GM23338 (cell line): ENCODE measurements around the gene RNU5B-1. TPM values are rescaled to one million over a fixed set of nuclear protein-coding genes. Genes with fewer than 3 reads are reported as not detected.
"Not testable (repeated sequence)": the region's sequence is repeated elsewhere in the genome, so short reads cannot be mapped to it uniquely, and the experiment has no call there.

ENCODE experiments used
- ATAC-seq: fragments of 200-7000 bp; cut with Tn5 transposase; 3 replicates; pipeline ENCODE4 v1.9.1; 2020
- DNase-seq: peaks from one replicate; pipeline ENCODE4 v3.0.0-alpha.2; 2015; ENCODE audit warnings: low spot score
- H2AFZ ChIP-seq: fragments of 200-600 bp; sonication (generic); 2 replicates; pipeline ENCODE4 v1.8.0; 2016; ENCODE audit warnings: antibody characterized with exemption, mild to moderate bottlenecking, moderate library complexity
- H3F3A ChIP-seq: fragments of 200-600 bp; sonication (generic); replicated peaks from 2 replicates; pipeline ENCODE4 v1.8.0; 2017; ENCODE audit warnings: antibody characterized with exemption, mixed run types, low read depth
- H3K27ac ChIP-seq: fragments of 200-600 bp; sonication (generic); 2 replicates; pipeline ENCODE4 v1.6.1; 2016; ENCODE audit warnings: low read depth
- H3K27me3 ChIP-seq: fragments of 200-600 bp; sonication (generic); 2 replicates; pipeline ENCODE4 v1.8.0; 2016; ENCODE audit warnings: mild to moderate bottlenecking, mixed run types, moderate library complexity; ENCODE audit not compliant: insufficient read depth
- H3K36me3 ChIP-seq: fragments of 200-600 bp; sonication (generic); 2 replicates; pipeline ENCODE4 v1.8.0; 2016; ENCODE audit warnings: mild to moderate bottlenecking; ENCODE audit not compliant: insufficient read depth
- H3K4me1 ChIP-seq: fragments of 200-600 bp; sonication (generic); 2 replicates; pipeline ENCODE4 v1.8.0; 2016; ENCODE audit warnings: mild to moderate bottlenecking, moderate library complexity; ENCODE audit not compliant: insufficient read depth
- H3K4me2 ChIP-seq: fragments of 200-600 bp; sonication (generic); 2 replicates; pipeline ENCODE4 v1.7.1; 2017; ENCODE audit warnings: mixed run types
- H3K4me3 ChIP-seq: fragments of 200-600 bp; sonication (generic); 2 replicates; pipeline ENCODE4 v1.6.1; 2016; ENCODE audit warnings: mixed run types
- H3K79me2 ChIP-seq: fragments of 200-600 bp; sonication (generic); replicated peaks from 2 replicates; pipeline ENCODE4 v1.8.0; 2017; ENCODE audit warnings: mild to moderate bottlenecking; ENCODE audit not compliant: insufficient read depth
- H3K9me2 ChIP-seq: fragments of 200-600 bp; sonication (generic); 2 replicates; pipeline ENCODE4 v1.8.0; 2017; ENCODE audit not compliant: insufficient read depth
- H4K20me1 ChIP-seq: fragments of 200-600 bp; sonication (generic); replicated peaks from 2 replicates; pipeline ENCODE4 v1.8.0; 2017; ENCODE audit warnings: mild to moderate bottlenecking; ENCODE audit not compliant: insufficient read depth
- H3K27ac Mint-ChIP-seq: 2 replicates; pipeline ENCODE4 v1.8.0; 2020; ENCODE audit warnings: inconsistent platforms, mild to moderate bottlenecking, moderate library complexity, mixed read lengths
- H3K27me3 Mint-ChIP-seq: 3 replicates; pipeline ENCODE4 v1.8.0; 2022; ENCODE audit warnings: low read depth, mild to moderate bottlenecking, moderate library complexity, mixed read lengths, inconsistent platforms; ENCODE audit not compliant: insufficient read depth, poor library complexity
- H3K36me3 Mint-ChIP-seq: 3 replicates; pipeline ENCODE4 v1.8.0; 2021; ENCODE audit warnings: low read depth, mild to moderate bottlenecking, inconsistent platforms, moderate library complexity, mixed read lengths
- H3K4me1 Mint-ChIP-seq: 3 replicates; pipeline ENCODE4 v1.8.0; 2020; ENCODE audit warnings: mild to moderate bottlenecking, inconsistent platforms, mixed read lengths
- H3K4me3 Mint-ChIP-seq: 3 replicates; pipeline ENCODE4 v1.8.0; 2021; ENCODE audit warnings: moderate library complexity, mild to moderate bottlenecking, inconsistent platforms, mixed read lengths
- H3K9me3 Mint-ChIP-seq: 3 replicates; pipeline ENCODE4 v1.8.0; 2020; ENCODE audit warnings: moderate library complexity, mild to moderate bottlenecking, inconsistent platforms, mixed read lengths
- CREB1 ChIP-seq: fragments of 250-450 bp; sonication (Bioruptor Pico); IDR thresholded peaks from 2 replicates; pipeline ENCODE4 v1.5.0; 2020; ENCODE audit warnings: low read depth, mild to moderate bottlenecking, moderate library complexity
- EZH2 ChIP-seq: fragments of 200-600 bp; sonication (generic); IDR thresholded peaks from one replicate; pipeline ENCODE4 v1.8.0; 2017; ENCODE audit warnings: antibody characterized with exemption, mild to moderate bottlenecking, low read depth; ENCODE audit not compliant: unreplicated experiment
- JUNB ChIP-seq: IDR thresholded peaks from one replicate; pipeline ENCODE4 v1.6.1; 2016; ENCODE audit warnings: antibody characterized with exemption; ENCODE audit not compliant: unreplicated experiment
- NANOG ChIP-seq: IDR thresholded peaks from 2 replicates; pipeline ENCODE4 v1.6.1; 2016; ENCODE audit warnings: antibody characterized with exemption, borderline replicate concordance
- POLR2AphosphoS5 ChIP-seq: IDR thresholded peaks from 2 replicates; pipeline ENCODE4 v1.6.1; 2016; ENCODE audit warnings: antibody characterized with exemption, low read depth
- STAT1 ChIP-seq: IDR thresholded peaks from one replicate; pipeline ENCODE4 v1.6.1; 2016; ENCODE audit warnings: antibody characterized with exemption; ENCODE audit not compliant: unreplicated experiment
- ZNF114 ChIP-seq: fragments of 250-450 bp; sonication (Bioruptor Pico); IDR thresholded peaks from 2 replicates; pipeline ENCODE4 v1.5.0; 2020; ENCODE audit warnings: mild to moderate bottlenecking, moderate library complexity
- ZNF331 ChIP-seq: fragments of 250-450 bp; sonication (Bioruptor Pico); IDR thresholded peaks from 2 replicates; pipeline ENCODE4 v1.5.0; 2020; ENCODE audit warnings: low read depth, mild to moderate bottlenecking, moderate library complexity
- polyA plus RNA-seq: library from polyadenylated mRNA; unstranded; fragments of >200 nt; fragmentation: Nextera tagmentation; extraction: Ambion mirVana; gene quantifications from 2 replicates; pipeline ENCODE4 v1.2.1, GENCODE V29; 2016
- total RNA-seq: library from RNA; depleted of rRNA; stranded (reverse); fragments of >200 nt; shearing (Covaris generic); gene quantifications from 2 replicates; pipeline ENCODE4 v1.2.3, GENCODE V29; 2014
- TF ChIP-seq, protein P1 (sequence below), 2 experiments: fragments of 200-600 bp in 1 of 2; sonication (generic) in 1 of 2; conservative IDR thresholded peaks; 2 replicates each; pipeline versions ENCODE4 v1.5.1 to v1.6.1; 2016 to 2017; ENCODE audit warnings: antibody characterized with exemption in 2 of 2, low read depth in 2 of 2, mild to moderate bottlenecking in 2 of 2, moderate library complexity in 1 of 2
- TF ChIP-seq, protein P2 (sequence below): IDR thresholded peaks from one replicate; pipeline ENCODE4 v1.6.1; 2018; ENCODE audit warnings: antibody characterized with exemption; ENCODE audit not compliant: unreplicated experiment
- TF ChIP-seq, protein P3 (sequence below): IDR thresholded peaks from 2 replicates; pipeline ENCODE4 v1.6.1; 2016; ENCODE audit warnings: antibody characterized with exemption

RNU5B-1 gene
- total and polyA plus RNA-seq, 2 experiments from 2014 or later = not detected

DNA sequence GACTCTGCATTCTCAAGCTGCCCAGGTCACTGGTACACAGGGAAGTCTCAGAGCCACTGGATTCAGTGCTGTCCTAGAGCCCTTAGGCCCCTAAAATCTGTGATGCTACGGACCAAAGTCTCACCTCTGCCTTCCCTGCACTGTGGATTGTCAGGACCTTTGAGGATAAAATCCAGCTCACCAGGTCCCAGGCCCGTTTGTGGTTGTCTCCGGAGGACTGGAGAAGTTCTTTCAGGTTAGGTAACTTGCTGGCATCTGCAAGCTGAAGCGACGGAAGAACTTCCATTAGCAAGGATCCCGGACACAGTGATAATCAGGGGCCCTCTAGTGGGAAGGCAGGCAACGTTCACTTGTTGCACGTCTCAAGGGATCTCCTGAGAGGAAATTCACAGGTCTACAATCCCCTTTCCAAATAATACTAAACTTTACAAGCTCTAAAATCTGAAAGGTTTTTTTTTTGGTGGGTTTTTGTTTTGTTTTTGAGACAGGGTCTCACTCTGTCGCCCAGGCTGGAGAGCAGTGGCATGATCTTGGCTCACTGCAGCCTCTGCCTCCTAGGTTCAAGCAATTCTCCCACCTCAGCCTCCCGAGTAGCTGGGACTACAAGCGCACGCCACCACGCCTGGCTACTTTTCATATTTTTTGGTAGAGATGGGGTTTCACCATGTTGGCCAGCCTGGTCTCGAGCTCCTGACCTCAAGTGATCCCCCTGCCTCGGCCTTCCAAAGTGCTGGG is 33.5 kb upstream of the RNU5B-1 start:
- H3K4me2 ChIP-seq, H3K4me3 ChIP-seq, H3K27ac ChIP-seq, H3K27me3 Mint-ChIP-seq, H3F3A ChIP-seq, H4K20me1 ChIP-seq, H3K4me1 Mint-ChIP-seq, H3K9me2 ChIP-seq, H3K27me3 ChIP-seq, H3K4me3 Mint-ChIP-seq, H3K4me1 ChIP-seq, H3K27ac Mint-ChIP-seq, H3K79me2 ChIP-seq, H3K36me3 ChIP-seq, H3K9me3 Mint-ChIP-seq, H3K36me3 Mint-ChIP-seq: not testable (repeated sequence)
- H2AFZ ChIP-seq = peak overlapping the region; percentile 69; the same call in 1 of the 2 replicates
- TF ChIP-seq, protein P1, sequence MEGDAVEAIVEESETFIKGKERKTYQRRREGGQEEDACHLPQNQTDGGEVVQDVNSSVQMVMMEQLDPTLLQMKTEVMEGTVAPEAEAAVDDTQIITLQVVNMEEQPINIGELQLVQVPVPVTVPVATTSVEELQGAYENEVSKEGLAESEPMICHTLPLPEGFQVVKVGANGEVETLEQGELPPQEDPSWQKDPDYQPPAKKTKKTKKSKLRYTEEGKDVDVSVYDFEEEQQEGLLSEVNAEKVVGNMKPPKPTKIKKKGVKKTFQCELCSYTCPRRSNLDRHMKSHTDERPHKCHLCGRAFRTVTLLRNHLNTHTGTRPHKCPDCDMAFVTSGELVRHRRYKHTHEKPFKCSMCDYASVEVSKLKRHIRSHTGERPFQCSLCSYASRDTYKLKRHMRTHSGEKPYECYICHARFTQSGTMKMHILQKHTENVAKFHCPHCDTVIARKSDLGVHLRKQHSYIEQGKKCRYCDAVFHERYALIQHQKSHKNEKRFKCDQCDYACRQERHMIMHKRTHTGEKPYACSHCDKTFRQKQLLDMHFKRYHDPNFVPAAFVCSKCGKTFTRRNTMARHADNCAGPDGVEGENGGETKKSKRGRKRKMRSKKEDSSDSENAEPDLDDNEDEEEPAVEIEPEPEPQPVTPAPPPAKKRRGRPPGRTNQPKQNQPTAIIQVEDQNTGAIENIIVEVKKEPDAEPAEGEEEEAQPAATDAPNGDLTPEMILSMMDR (conservative IDR thresholded peaks at IDR 0.05; ENCODE audit: low read depth in 2 of 2) = peak; percentile 94 to 95
- peak; percentile 94 for DNase-seq
- peak; percentile 98 for ATAC-seq

DNA sequence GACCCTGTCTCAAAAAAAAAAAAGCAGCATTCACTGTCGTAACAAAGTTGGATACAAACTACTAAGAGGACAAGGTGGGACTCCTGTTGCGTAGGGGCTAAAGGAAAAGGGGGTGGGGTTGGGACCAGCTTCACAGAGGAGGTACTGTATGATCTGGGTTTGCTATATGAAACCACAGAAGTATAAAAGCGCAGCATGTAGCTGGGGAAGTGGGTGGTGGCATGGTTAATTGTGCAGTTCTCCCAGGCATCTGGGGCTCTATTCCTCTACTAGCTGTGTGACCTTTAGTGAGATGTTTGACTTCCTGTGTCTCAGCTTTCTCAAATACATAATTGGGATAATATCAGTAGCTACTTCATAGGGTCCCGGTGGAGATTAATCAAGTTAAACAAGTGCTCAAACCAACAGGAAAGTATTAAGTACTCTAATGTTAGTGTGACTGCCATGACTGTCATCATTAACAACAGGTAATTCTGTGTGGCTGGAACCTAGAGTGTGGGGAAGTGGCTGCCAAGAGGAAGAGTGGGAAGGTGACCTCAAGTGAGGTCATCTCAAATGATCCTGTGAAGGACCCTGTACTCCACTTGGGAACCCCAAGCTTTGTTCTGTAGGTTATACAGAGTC is 29.3 kb upstream of the RNU5B-1 start:
- H3K36me3 ChIP-seq = no peaks in the 10 kb centered on the region
- no peak overlapping the region for H3K4me3 Mint-ChIP-seq
- TF ChIP-seq ZNF331 (no peak), STAT1 (no peak), NANOG (no peak), CREB1 (CRISPR knock-in tag) (no peak), POLR2AphosphoS5 (no peak), EZH2 (no peak), JUNB (no peak), ZNF114 (CRISPR knock-in tag) (no peak)
- TF ChIP-seq, protein P2, sequence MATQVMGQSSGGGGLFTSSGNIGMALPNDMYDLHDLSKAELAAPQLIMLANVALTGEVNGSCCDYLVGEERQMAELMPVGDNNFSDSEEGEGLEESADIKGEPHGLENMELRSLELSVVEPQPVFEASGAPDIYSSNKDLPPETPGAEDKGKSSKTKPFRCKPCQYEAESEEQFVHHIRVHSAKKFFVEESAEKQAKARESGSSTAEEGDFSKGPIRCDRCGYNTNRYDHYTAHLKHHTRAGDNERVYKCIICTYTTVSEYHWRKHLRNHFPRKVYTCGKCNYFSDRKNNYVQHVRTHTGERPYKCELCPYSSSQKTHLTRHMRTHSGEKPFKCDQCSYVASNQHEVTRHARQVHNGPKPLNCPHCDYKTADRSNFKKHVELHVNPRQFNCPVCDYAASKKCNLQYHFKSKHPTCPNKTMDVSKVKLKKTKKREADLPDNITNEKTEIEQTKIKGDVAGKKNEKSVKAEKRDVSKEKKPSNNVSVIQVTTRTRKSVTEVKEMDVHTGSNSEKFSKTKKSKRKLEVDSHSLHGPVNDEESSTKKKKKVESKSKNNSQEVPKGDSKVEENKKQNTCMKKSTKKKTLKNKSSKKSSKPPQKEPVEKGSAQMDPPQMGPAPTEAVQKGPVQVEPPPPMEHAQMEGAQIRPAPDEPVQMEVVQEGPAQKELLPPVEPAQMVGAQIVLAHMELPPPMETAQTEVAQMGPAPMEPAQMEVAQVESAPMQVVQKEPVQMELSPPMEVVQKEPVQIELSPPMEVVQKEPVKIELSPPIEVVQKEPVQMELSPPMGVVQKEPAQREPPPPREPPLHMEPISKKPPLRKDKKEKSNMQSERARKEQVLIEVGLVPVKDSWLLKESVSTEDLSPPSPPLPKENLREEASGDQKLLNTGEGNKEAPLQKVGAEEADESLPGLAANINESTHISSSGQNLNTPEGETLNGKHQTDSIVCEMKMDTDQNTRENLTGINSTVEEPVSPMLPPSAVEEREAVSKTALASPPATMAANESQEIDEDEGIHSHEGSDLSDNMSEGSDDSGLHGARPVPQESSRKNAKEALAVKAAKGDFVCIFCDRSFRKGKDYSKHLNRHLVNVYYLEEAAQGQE = no peak
- TF ChIP-seq, protein P1 (conservative IDR thresholded peaks at IDR 0.05; ENCODE audit: low read depth in 2 of 2) = no peak
- TF ChIP-seq, protein P3, sequence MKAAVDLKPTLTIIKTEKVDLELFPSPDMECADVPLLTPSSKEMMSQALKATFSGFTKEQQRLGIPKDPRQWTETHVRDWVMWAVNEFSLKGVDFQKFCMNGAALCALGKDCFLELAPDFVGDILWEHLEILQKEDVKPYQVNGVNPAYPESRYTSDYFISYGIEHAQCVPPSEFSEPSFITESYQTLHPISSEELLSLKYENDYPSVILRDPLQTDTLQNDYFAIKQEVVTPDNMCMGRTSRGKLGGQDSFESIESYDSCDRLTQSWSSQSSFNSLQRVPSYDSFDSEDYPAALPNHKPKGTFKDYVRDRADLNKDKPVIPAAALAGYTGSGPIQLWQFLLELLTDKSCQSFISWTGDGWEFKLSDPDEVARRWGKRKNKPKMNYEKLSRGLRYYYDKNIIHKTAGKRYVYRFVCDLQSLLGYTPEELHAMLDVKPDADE = no peak

More for the DNA sequence above, 29.3 kb upstream of the RNU5B-1 start:
- Histone ChIP-seq H3K4me2 (no peak overlapping the region), H3K79me2 (no peaks in the 10 kb centered on the region), H2AFZ (no peak overlapping the region), H3K4me3 (no peak overlapping the region), H3K27me3 (no peaks in the 10 kb centered on the region), H4K20me1 (no peaks in the 10 kb centered on the region), H3K27ac (no peak overlapping the region), H3K9me2 (no peaks in the 10 kb centered on the region), H3F3A (no peaks in the 10 kb centered on the region), H3K4me1 (no peaks in the 10 kb centered on the region)
- H3K27me3 Mint-ChIP-seq = no peaks in the 10 kb centered on the region
- no peak for ATAC-seq
- no peak for DNase-seq
- no peaks in the 10 kb centered on the region for H3K9me3 Mint-ChIP-seq
- H3K27ac Mint-ChIP-seq = no peak overlapping the region
- no peaks in the 10 kb centered on the region for H3K36me3 Mint-ChIP-seq
- H3K4me1 Mint-ChIP-seq = no peaks in the 10 kb centered on the region; the same call in 2 of the 3 replicates
